ENCODE results near the gene GBF1. TPM values are rescaled to one million over a fixed set of nuclear protein-coding genes. Genes with fewer than 3 reads are reported as not detected.
"Not testable (repeated sequence)": the region's sequence is repeated elsewhere in the genome, so short reads cannot be mapped to it uniquely, and the experiment has no call there.

The GBF1 gene
- total RNA-seq, 1 experiment from 2014 or later, result 69.8 TPM

GRCh38 chr10:102299873-102300272, 54.5 kb downstream of the GBF1 start:
- intact Hi-C loops (cut with micrococcal nuclease; ENCODE audit: unreplicated experiment), result no loop called here
- no peaks in the 10 kb centered on the region for H3K27me3 Mint-ChIP-seq (ENCODE audit: insufficient read depth, unreplicated experiment)
- ChIA-PET CTCF (interaction anchor here (1.4 kb wide), 1 partner anchor 47 kb away, joined by 4 read pairs; no protein-coding TSS in a partner anchor), POLR2A (no interaction called here)
- no TSS peak for BruUV-seq (replicated peaks)
- Histone ChIP-seq H3K4me3 (ENCODE audit: low read depth, low read length) (no peak overlapping the region), H3K4me1 (0 out of 2 replicates have a peak, but pooled peaks cover under 1% of the 10 kb centered on the region), H3K9me3 (no peaks in the 10 kb centered on the region), H3K36me3 (ENCODE audit: control insufficient read depth, insufficient read depth, low read length) (no peaks in the 10 kb centered on the region), H3K27me3 (replicated peaks; ENCODE audit: control insufficient read depth, insufficient read depth, low read length) (no peaks in the 10 kb centered on the region)
- DNase-seq, result no peak
- H3K36me3 Mint-ChIP-seq (ENCODE audit: insufficient read depth, unreplicated experiment), result peaks cover 13% of the 10 kb centered on the region
- no peak overlapping the region for H3K4me3 Mint-ChIP-seq (ENCODE audit: unreplicated experiment)
- no peak for TF ChIP-seq CTCF (IDR thresholded peaks at IDR 0.05; ENCODE audit: insufficient read depth in 1 of 2, low read depth in 1 of 2, low read length in 1 of 2, severe bottlenecking in 1 of 2, unreplicated experiment in 1 of 2)
- no peak overlapping the region for H3K27ac Mint-ChIP-seq (ENCODE audit: unreplicated experiment)
- H3K9me3 Mint-ChIP-seq (ENCODE audit: unreplicated experiment), result no peaks in the 10 kb centered on the region
- peaks cover 7% of the 10 kb centered on the region for H3K4me1 Mint-ChIP-seq (ENCODE audit: low read depth, unreplicated experiment)

DNA sequence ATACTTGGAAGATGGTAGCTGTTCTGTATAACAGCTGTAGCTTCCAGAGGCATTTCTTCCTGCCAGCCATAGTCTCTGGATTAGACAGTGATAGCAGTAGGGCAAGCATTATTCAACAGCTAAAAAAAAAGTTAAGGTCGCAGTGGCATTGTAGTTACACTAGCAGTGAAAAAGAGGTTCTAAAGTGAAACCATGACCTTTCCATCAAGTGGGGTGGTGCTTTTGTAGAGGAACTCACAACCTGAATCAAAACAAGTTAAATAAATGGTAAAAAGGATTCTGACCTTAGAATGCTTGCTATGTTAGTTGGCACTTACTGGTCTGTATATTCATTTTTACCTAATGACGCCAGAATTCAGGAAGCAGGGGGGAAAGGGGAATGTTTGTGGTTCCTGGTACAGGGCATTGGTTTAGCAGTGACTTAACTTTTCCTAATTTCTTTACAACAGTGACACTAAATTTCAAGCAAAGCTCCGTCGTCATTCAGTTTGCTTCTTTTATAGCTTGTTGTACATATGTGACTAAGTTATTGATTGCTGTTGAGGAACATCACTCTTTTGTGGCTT, 55.0 kb downstream of the GBF1 start:
- H3K9me3 Mint-ChIP-seq (ENCODE audit: unreplicated experiment), result no peaks in the 10 kb centered on the region
- H3K4me3 ChIP-seq (ENCODE audit: low read depth, low read length), result no peak overlapping the region
- POLR2A ChIA-PET, result no interaction called here
- TF ChIP-seq CTCF (IDR thresholded peaks at IDR 0.05; ENCODE audit: insufficient read depth in 1 of 2, low read depth in 1 of 2, low read length in 1 of 2, severe bottlenecking in 1 of 2, unreplicated experiment in 1 of 2), result no peak
- no peak for DNase-seq
- H3K27me3 Mint-ChIP-seq (ENCODE audit: insufficient read depth, unreplicated experiment), result no peaks in the 10 kb centered on the region
- no peaks in the 10 kb centered on the region for H3K9me3 ChIP-seq
- no peak overlapping the region for H3K4me3 Mint-ChIP-seq (ENCODE audit: unreplicated experiment)
- CTCF ChIA-PET, result interaction anchor here (1.4 kb wide), 1 partner anchor 47 kb away, joined by 4 read pairs; no protein-coding TSS in a partner anchor
- peaks cover 13% of the 10 kb centered on the region for H3K36me3 Mint-ChIP-seq (ENCODE audit: insufficient read depth, unreplicated experiment)
- H3K36me3 ChIP-seq (ENCODE audit: control insufficient read depth, insufficient read depth, low read length), result no peaks in the 10 kb centered on the region
- no peaks in the 10 kb centered on the region for H3K27me3 ChIP-seq (replicated peaks; ENCODE audit: control insufficient read depth, insufficient read depth, low read length)
- intact Hi-C loops (cut with micrococcal nuclease; ENCODE audit: unreplicated experiment), result no loop called here
- H3K4me1 Mint-ChIP-seq (ENCODE audit: low read depth, unreplicated experiment), result peaks cover 7% of the 10 kb centered on the region
- BruUV-seq (replicated peaks), result no TSS peak
- H3K4me1 ChIP-seq, result no peaks in the 10 kb centered on the region
- H3K27ac Mint-ChIP-seq (ENCODE audit: unreplicated experiment), result no peak overlapping the region

- H3K27ac Mint-ChIP-seq (ENCODE audit: unreplicated experiment); H3K4me1 Mint-ChIP-seq (ENCODE audit: low read depth, unreplicated experiment); H3K4me1 ChIP-seq; BruUV-seq (replicated peaks); H3K27me3 ChIP-seq (replicated peaks; ENCODE audit: control insufficient read depth, insufficient read depth, low read length); H3K4me3 Mint-ChIP-seq (ENCODE audit: unreplicated experiment); H3K27me3 Mint-ChIP-seq (ENCODE audit: insufficient read depth, unreplicated experiment); intact Hi-C loops (cut with micrococcal nuclease; ENCODE audit: unreplicated experiment); H3K9me3 ChIP-seq; H3K4me3 ChIP-seq (ENCODE audit: low read depth, low read length); H3K9me3 Mint-ChIP-seq (ENCODE audit: unreplicated experiment); DNase-seq; POLR2A ChIA-PET; H3K36me3 ChIP-seq (ENCODE audit: control insufficient read depth, insufficient read depth, low read length): not testable (repeated sequence)
- CTCF ChIA-PET, result interaction anchor here (1.4 kb wide), 1 partner anchor 46 kb away, joined by 4 read pairs; no protein-coding TSS in a partner anchor
- peaks cover 13% of the 10 kb centered on the region for H3K36me3 Mint-ChIP-seq (ENCODE audit: insufficient read depth, unreplicated experiment)
Measured at GRCh38 chr10:102300912-102301311, 55.6 kb downstream of the GBF1 start.

DNA sequence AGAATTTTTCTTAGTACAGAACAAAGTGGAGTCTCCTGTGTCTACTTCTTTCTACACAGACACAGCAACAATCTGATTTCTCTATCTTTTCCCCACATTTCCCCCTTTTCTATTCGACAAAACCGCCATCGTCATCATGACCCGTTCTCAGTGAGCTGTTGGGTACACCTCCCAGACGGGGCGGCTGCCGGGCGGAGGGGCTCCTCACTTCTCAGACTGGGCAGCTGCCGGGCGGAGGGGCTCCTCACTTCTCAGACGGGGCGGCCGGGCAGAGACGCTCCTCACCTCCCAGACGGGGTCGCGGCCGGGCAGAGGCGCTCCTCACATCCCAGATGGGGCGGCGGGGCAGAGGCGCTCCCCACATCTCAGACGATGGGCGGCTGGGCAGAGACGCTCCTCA, 56.0 kb downstream of the GBF1 start:
- intact Hi-C loops (cut with micrococcal nuclease; ENCODE audit: unreplicated experiment); H3K27me3 Mint-ChIP-seq (ENCODE audit: insufficient read depth, unreplicated experiment); H3K4me1 Mint-ChIP-seq (ENCODE audit: low read depth, unreplicated experiment): not testable (repeated sequence)

More for the DNA sequence above, 56.0 kb downstream of the GBF1 start:
- H3K4me1 ChIP-seq; H3K4me3 Mint-ChIP-seq (ENCODE audit: unreplicated experiment); H3K9me3 Mint-ChIP-seq (ENCODE audit: unreplicated experiment); DNase-seq; H3K27ac Mint-ChIP-seq (ENCODE audit: unreplicated experiment); BruUV-seq (replicated peaks); H3K4me3 ChIP-seq (ENCODE audit: low read depth, low read length); H3K9me3 ChIP-seq; CTCF ChIA-PET; H3K36me3 ChIP-seq (ENCODE audit: control insufficient read depth, insufficient read depth, low read length); POLR2A ChIA-PET; H3K27me3 ChIP-seq (replicated peaks; ENCODE audit: control insufficient read depth, insufficient read depth, low read length): not testable (repeated sequence)
- H3K36me3 Mint-ChIP-seq (ENCODE audit: insufficient read depth, unreplicated experiment), result peaks cover 13% of the 10 kb centered on the region
